HepG2 (cell line): ENCODE results near the gene CDT1. TPM values are rescaled to one million over a fixed set of nuclear protein-coding genes. Genes with fewer than 3 reads are reported as not detected.

ENCODE experiments used
- ATAC-seq: fragments of 200-7000 bp; cut with Tn5 transposase; 3 replicates; pipeline ENCODE4 v1.9.1; 2020; ENCODE audit warnings: mild to moderate bottlenecking, moderate library complexity
- BruUV-seq: library from RNA; stranded (reverse); fragments of 400-500 nt; replicated peaks from 2 replicates; lab custom pipeline; 2021; lab: Mats Ljungman, UMichigan
- CTCF ChIA-PET: fragments of 300-600 bp; formaldehyde crosslinking; extraction: SDS; loops from one replicate; lab custom pipeline; 2021; ENCODE audit warnings: low total read pairs, inconsistent platforms, low intra/inter-chr PET ratio; lab: Yijun Ruan, JAX
- POLR2A ChIA-PET: fragments of 350-600 bp; sonication (Branson Sonifier 250); formaldehyde crosslinking; loops from one replicate; lab custom pipeline; 2020; ENCODE audit warnings: antibody characterized with exemption, inconsistent platforms; lab: Yijun Ruan, JAX
- DNase-seq: peaks from one replicate; pipeline ENCODE4 v3.0.0-alpha.2; 2015; ENCODE audit warnings: low spot score
- FAIRE-seq: peaks from 3 replicates; lab custom pipeline; 2011; peaks lifted over from hg19 to GRCh38; lab: Jason Lieb, UNC
- H2AFZ ChIP-seq: one replicate; pipeline ENCODE4 v1.6.1; 2011; ENCODE audit warnings: low read length, inconsistent platforms
- H3K27ac ChIP-seq: fragments of 300-600 bp; 3 replicates; pipeline ENCODE4 v1.8.0; 2011; ENCODE audit warnings: mixed run types, mild to moderate bottlenecking, mixed read lengths, low read length, inconsistent platforms; ENCODE audit not compliant: insufficient read depth; ENCODE audit errors: extremely low read length
- H3K27me3 ChIP-seq, 2 experiments: fragments of 200-600 bp in 1 of 2; 2 replicates in 1 of 2; 3 replicates in 1 of 2; pipeline versions ENCODE4 v1.6.0 to v1.8.0; 2011; ENCODE audit warnings: low read length in 2 of 2, mild to moderate bottlenecking in 2 of 2, moderate library complexity in 2 of 2, inconsistent platforms in 1 of 2; ENCODE audit not compliant: insufficient read depth in 2 of 2, control insufficient read depth in 1 of 2
- H3K36me3 ChIP-seq, 2 experiments: fragments of 200-600 bp in 1 of 2; replicated peaks in 1 of 2; 2 replicates in 1 of 2; 3 replicates in 1 of 2; pipeline versions ENCODE4 v1.5.1 to v1.8.0; 2011; ENCODE audit warnings: low read length in 2 of 2, inconsistent platforms in 1 of 2; ENCODE audit not compliant: insufficient read depth in 2 of 2, control insufficient read depth in 1 of 2
- H3K4me1 ChIP-seq: 2 replicates; pipeline ENCODE4 v1.5.1; 2012; ENCODE audit warnings: low read length, inconsistent platforms; ENCODE audit not compliant: insufficient read depth
- H3K4me2 ChIP-seq: 2 replicates; pipeline ENCODE4 v1.6.0; 2011; ENCODE audit warnings: low read depth, low read length, inconsistent platforms
- H3K4me3 ChIP-seq, 3 experiments: fragments of 200-600 bp in 1 of 3; sonication (generic), shearing (Covaris generic) in 1 of 3; replicated peaks in 1 of 3; 2 replicates each; pipeline ENCODE4 v1.5.1; 2011 to 2016; ENCODE audit warnings: low read length in 3 of 3, inconsistent platforms in 2 of 3, low read depth in 2 of 3, mild to moderate bottlenecking in 2 of 3, control low read depth in 1 of 3, mixed read lengths in 1 of 3; ENCODE audit not compliant: insufficient read depth in 1 of 3
- H3K79me2 ChIP-seq: one replicate; pipeline ENCODE4 v1.6.1; 2011; ENCODE audit warnings: low read length, inconsistent platforms; ENCODE audit not compliant: insufficient read depth
- H3K9ac ChIP-seq: 2 replicates; pipeline ENCODE4 v1.6.0; 2011; ENCODE audit warnings: mild to moderate bottlenecking, low read depth, low read length, inconsistent platforms; ENCODE audit not compliant: insufficient read depth
- H3K9me3 ChIP-seq: 2 replicates; pipeline ENCODE4 v1.5.1; 2012; ENCODE audit warnings: mild to moderate bottlenecking, low read length
- H4K20me1 ChIP-seq: 2 replicates; pipeline ENCODE4 v1.6.0; 2011; ENCODE audit warnings: inconsistent platforms, mild to moderate bottlenecking, low read length, moderate library complexity; ENCODE audit not compliant: insufficient read depth
- AHR ChIP-seq: IDR thresholded peaks from 2 replicates; pipeline ENCODE4 v1.6.1; 2018; ENCODE audit warnings: missing genetic modification reagents, missing compliant biosample characterization
- ATAD3A ChIP-seq: sonication (generic); formaldehyde crosslinking; IDR thresholded peaks from 2 replicates; pipeline ENCODE4 v1.4.0; 2020; ENCODE audit warnings: missing genetic modification reagents
- ATF7 ChIP-seq, 2 experiments: fragments of 450-650 bp in 1 of 2; sonication (generic) in 1 of 2; formaldehyde crosslinking in 1 of 2; IDR thresholded peaks; 2 replicates each; pipeline versions ENCODE4 v1.4.0 to v1.6.1; 2016 to 2020; ENCODE audit warnings: antibody characterized with exemption in 1 of 2, mild to moderate bottlenecking in 1 of 2, missing genetic modification reagents in 1 of 2
- FOXA3 ChIP-seq: IDR thresholded peaks from 2 replicates; pipeline ENCODE4 v1.6.1; 2016; ENCODE audit warnings: missing genetic modification reagents, missing compliant biosample characterization
- FUBP1 ChIP-seq: sonication (generic); formaldehyde crosslinking; IDR thresholded peaks from 2 replicates; pipeline ENCODE4 v1.5.1; 2020; ENCODE audit warnings: missing genetic modification reagents, mild to moderate bottlenecking, borderline replicate concordance
- IRX3 ChIP-seq: sonication (generic); formaldehyde crosslinking; IDR thresholded peaks from 2 replicates; pipeline ENCODE4 v1.8.1; 2023; ENCODE audit warnings: mild to moderate bottlenecking, low read depth, missing genetic modification reagents, borderline replicate concordance
- NFE2L1 ChIP-seq: sonication (generic); formaldehyde crosslinking; IDR thresholded peaks from 2 replicates; pipeline ENCODE4 v1.4.0; 2020; ENCODE audit warnings: missing genetic modification reagents, mild to moderate bottlenecking, borderline replicate concordance
- REPIN1 ChIP-seq: sonication (generic); formaldehyde crosslinking; IDR thresholded peaks from 2 replicates; pipeline ENCODE4 v1.8.0; 2022; ENCODE audit warnings: missing genetic modification reagents, low read depth, mild to moderate bottlenecking, borderline replicate concordance
- RFX5 ChIP-seq: IDR thresholded peaks from 2 replicates; pipeline ENCODE4 v1.6.1; 2011; ENCODE audit warnings: low read depth, low read length, improper control_type of control experiment
- SP1 ChIP-seq, 2 experiments: fragments of 450-650 bp in 1 of 2; sonication (generic) in 1 of 2; formaldehyde crosslinking in 1 of 2; IDR thresholded peaks; 2 replicates each; pipeline versions ENCODE4 v1.4.0 to v1.6.1; 2016 to 2020; ENCODE audit warnings: missing genetic modification reagents in 1 of 2
- THAP11 ChIP-seq: IDR thresholded peaks from 2 replicates; pipeline ENCODE4 v1.6.1; 2016; ENCODE audit warnings: missing biosample characterization, missing genetic modification reagents
- ZNF33B ChIP-seq: sonication (generic); formaldehyde crosslinking; IDR thresholded peaks from 2 replicates; pipeline ENCODE4 v1.5.1; 2020; ENCODE audit warnings: mild to moderate bottlenecking, missing genetic modification reagents
- ZNF639 ChIP-seq: conservative IDR thresholded peaks from 2 replicates; pipeline ENCODE4 v1.6.1; 2018; ENCODE audit warnings: missing genetic modification reagents
- WGBS: methylation state at CpG from one replicate; pipeline ENCODE4 v1.1.6; 2017; ENCODE audit warnings: low lambda C conversion rate; 5-methylcytosine and 5-hydroxymethylcytosine counted together
- in situ Hi-C: cut with HindIII; loops from 2 replicates; pipeline ENCODE4 v1.10.0; 2017; ENCODE audit warnings: low pct_unique_long_range_greater_than_20kb; ENCODE audit not compliant: extremely low pct_ligation_motif_present
- intact Hi-C: fragments of 100-400 bp; cut with micrococcal nuclease; formaldehyde crosslinking; loops from one replicate; pipeline ENCODE4 v1.10.0; 2022; ENCODE audit not compliant: unreplicated experiment
- polyA plus RNA-seq, 8 experiments: library from polyadenylated mRNA; depleted of rRNA in 3 of 8; stranded (reverse) in 7 of 8; unstranded in 1 of 8; fragments of >200 nt; fragmentation: Illumina TruSeq in 4 of 8; extraction: Trizol in 4 of 8; gene quantifications; 2 replicates each; pipeline versions ENCODE4 v1.2.1 to v1.2.3, GENCODE V29; 2011 to 2016; ENCODE audit warnings: low read depth in 4 of 8, missing spikeins in 1 of 8, mixed read lengths in 1 of 8; ENCODE audit not compliant: insufficient read depth in 1 of 8
- total RNA-seq, 5 experiments: library from RNA; depleted of rRNA; stranded (reverse); fragments of >200 nt; fragmentation: Illumina TruSeq; extraction: Trizol; gene quantifications; 2 replicates each; pipeline ENCODE4 v1.2.3, GENCODE V29; 2016; ENCODE audit warnings: low read depth in 1 of 5
- TF ChIP-seq, protein P1 (sequence below): sonication (generic); formaldehyde crosslinking; IDR thresholded peaks from 2 replicates; pipeline ENCODE4 v1.4.0; 2020; ENCODE audit warnings: missing genetic modification reagents

Gene CDT1
- total and polyA plus RNA-seq, 2 of the 13 experiments (the other 11 are each of a cell fraction or from before 2014, with no cell fraction given): 23.1 to 23.8 TPM

GRCh38 chr16:88781140-88782077, 22.2 kb upstream of the CDT1 start:
- FAIRE-seq: no peak
- no peak for TF ChIP-seq FOXA3 (CRISPR knock-in tag)
- TF ChIP-seq REPIN1 (CRISPR knock-in tag): no peak
- no peak for TF ChIP-seq SP1 (IDR thresholded peaks at IDR 0.05)
- no peak for TF ChIP-seq SP1 (CRISPR knock-in tag; IDR thresholded peaks at IDR 0.05)
- no peak for TF ChIP-seq RFX5
- TF ChIP-seq NFE2L1 (CRISPR knock-in tag): peak; percentile 50; the same call in 1 of the 2 replicates
- TF ChIP-seq ATAD3A (CRISPR knock-in tag): no peak
- TF ChIP-seq IRX3 (CRISPR knock-in tag): no peak
- TF ChIP-seq FUBP1: no peak
- no peak for TF ChIP-seq ZNF639 (CRISPR knock-in tag)
- no peak for TF ChIP-seq AHR (CRISPR knock-in tag)
- no peak for TF ChIP-seq THAP11 (CRISPR knock-in tag)
- TF ChIP-seq, protein P1, sequence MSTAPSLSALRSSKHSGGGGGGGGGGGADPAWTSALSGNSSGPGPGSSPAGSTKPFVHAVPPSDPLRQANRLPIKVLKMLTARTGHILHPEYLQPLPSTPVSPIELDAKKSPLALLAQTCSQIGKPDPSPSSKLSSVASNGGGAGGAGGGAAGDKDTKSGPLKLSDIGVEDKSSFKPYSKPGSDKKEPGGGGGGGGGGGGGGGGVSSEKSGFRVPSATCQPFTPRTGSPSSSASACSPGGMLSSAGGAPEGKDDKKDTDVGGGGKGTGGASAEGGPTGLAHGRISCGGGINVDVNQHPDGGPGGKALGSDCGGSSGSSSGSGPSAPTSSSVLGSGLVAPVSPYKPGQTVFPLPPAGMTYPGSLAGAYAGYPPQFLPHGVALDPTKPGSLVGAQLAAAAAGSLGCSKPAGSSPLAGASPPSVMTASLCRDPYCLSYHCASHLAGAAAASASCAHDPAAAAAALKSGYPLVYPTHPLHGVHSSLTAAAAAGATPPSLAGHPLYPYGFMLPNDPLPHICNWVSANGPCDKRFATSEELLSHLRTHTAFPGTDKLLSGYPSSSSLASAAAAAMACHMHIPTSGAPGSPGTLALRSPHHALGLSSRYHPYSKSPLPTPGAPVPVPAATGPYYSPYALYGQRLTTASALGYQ: no peak
- TF ChIP-seq ATF7 (IDR thresholded peaks at IDR 0.05): no peak
- TF ChIP-seq ATF7 (CRISPR knock-in tag; IDR thresholded peaks at IDR 0.05): no peak
- TF ChIP-seq ZNF33B (CRISPR knock-in tag): no peak

More at GRCh38 chr16:88781140-88782077, 22.2 kb upstream of the CDT1 start:
- ChIA-PET CTCF (no interaction called here), POLR2A (interaction anchor here (0.6 to 5.4 kb wide), 7 partner anchors 9 to 28 kb away, joined by 3 to 36 read pairs (median 5); no protein-coding TSS in a partner anchor)
- no TSS peak for BruUV-seq
- Histone ChIP-seq H3K27me3 (no peaks in the 10 kb centered on the region), H3K9me3 (no peaks in the 10 kb centered on the region), H2AFZ (no peak overlapping the region), H3K79me2 (peaks cover 60% of the 10 kb centered on the region), H3K27ac (peak overlapping the region; percentile 4), H3K36me3 (peaks cover 2 to 4% of the 10 kb centered on the region in 2 experiments; a peak in 1 of 5 replicates), H3K4me1 (peaks cover 51% of the 10 kb centered on the region), H3K4me3 (no peak overlapping the region; a peak in 1 of 6 replicates), H4K20me1 (peaks cover 28% of the 10 kb centered on the region), H3K4me2 (peak overlapping the region; percentile 97), H3K9ac (0 out of 2 replicates have a peak overlapping the region, but pooled peaks have one; percentile 18)
- no peak for DNase-seq
- in situ Hi-C loops (no loop called here), intact Hi-C loops (no loop called here)
- 88% methylated on average over 18 of the region's 28 CpGs for WGBS
- no peak; the same call in 2 of the 3 replicates for ATAC-seq
